Measurements from ENCODE around the gene HDAC9.

Gene HDAC9

DNA sequence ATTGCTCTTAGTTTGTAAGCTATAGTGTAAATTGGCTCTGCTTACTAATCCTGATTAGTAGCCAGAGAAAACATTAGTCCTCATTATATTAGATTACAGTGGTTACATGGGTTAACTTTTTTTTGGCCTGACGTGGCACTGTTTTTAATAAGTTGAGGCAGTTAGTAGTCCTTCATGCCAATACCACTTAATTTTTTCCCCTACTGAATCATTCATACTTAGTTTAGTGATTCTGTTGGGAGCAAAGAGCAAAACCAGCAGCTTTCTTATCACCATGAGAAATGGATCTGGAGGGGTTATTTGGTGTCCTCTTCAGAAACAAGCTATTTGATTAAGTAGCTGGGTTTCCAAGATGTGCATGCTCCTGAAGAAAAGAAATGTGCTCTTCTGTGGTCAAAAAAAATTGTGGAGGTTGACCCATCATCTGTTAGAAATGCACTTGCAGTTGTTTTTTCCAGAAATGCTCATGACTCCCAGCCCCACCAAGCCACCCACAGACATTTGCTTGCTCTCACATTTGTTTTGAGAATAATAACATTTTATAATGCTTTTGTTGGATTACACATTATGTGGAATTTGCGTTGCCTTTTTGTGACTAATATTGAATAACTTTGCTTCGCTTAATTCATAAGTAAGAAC is 258.5 kb downstream of the HDAC9 start:
- Histone ChIP-seq H2AFZ (ENCODE audit: low read depth, low read length) (no peak overlapping the region), H3K9me3 (ENCODE audit: insufficient read depth, low read length) (no peaks in the 10 kb centered on the region), H3K9ac (ENCODE audit: low read length) (no peak overlapping the region), H3K36me3 (replicated peaks; ENCODE audit: low read depth, low read length) (no peaks in the 10 kb centered on the region), H4K20me1 (ENCODE audit: insufficient read depth, low read length) (no peaks in the 10 kb centered on the region), H3K27me3 (ENCODE audit: low read depth, low read length) (no peaks in the 10 kb centered on the region), H3K4me2 (ENCODE audit: low read length) (no peak overlapping the region), H3K27ac (ENCODE audit: low read length) (no peak overlapping the region), H3K4me3 (ENCODE audit: low read length) (no peak overlapping the region), H3K4me1 (ENCODE audit: low read length) (no peaks in the 10 kb centered on the region), H3K79me2 (ENCODE audit: low read length) (no peaks in the 10 kb centered on the region)
- TF ChIP-seq, protein P1, sequence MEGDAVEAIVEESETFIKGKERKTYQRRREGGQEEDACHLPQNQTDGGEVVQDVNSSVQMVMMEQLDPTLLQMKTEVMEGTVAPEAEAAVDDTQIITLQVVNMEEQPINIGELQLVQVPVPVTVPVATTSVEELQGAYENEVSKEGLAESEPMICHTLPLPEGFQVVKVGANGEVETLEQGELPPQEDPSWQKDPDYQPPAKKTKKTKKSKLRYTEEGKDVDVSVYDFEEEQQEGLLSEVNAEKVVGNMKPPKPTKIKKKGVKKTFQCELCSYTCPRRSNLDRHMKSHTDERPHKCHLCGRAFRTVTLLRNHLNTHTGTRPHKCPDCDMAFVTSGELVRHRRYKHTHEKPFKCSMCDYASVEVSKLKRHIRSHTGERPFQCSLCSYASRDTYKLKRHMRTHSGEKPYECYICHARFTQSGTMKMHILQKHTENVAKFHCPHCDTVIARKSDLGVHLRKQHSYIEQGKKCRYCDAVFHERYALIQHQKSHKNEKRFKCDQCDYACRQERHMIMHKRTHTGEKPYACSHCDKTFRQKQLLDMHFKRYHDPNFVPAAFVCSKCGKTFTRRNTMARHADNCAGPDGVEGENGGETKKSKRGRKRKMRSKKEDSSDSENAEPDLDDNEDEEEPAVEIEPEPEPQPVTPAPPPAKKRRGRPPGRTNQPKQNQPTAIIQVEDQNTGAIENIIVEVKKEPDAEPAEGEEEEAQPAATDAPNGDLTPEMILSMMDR (IDR thresholded peaks at IDR 0.05; ENCODE audit: low read depth, low read length), result no peak
- TF ChIP-seq EZH2phosphoT487 (IDR thresholded peaks at IDR 0.05; ENCODE audit: low read depth), result no peak

DNA sequence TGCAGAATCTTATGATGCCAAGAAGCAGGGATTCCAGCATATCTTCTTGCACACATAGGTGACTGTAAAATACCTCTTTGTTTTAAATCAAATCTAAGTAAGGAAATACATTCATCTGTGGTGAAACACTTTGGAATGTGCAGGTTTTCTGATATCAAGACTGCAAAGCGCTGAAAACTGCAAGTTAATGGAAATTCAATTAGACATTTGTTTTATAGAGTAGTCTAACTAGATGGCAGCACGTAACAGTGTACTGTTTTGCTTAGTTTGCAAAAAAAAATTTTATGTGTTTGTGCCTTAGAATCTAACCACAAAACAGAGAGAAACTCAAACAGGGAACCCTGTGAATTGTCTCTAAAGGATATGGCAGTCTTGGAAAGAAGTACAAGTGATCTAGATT is 259.2 kb downstream of the HDAC9 start:
- Histone ChIP-seq H3K4me2 (ENCODE audit: low read length) (no peak overlapping the region), H3K36me3 (replicated peaks; ENCODE audit: low read depth, low read length) (no peaks in the 10 kb centered on the region), H3K4me1 (ENCODE audit: low read length) (no peaks in the 10 kb centered on the region), H3K9ac (ENCODE audit: low read length) (no peak overlapping the region), H3K79me2 (ENCODE audit: low read length) (no peaks in the 10 kb centered on the region), H4K20me1 (ENCODE audit: insufficient read depth, low read length) (no peaks in the 10 kb centered on the region), H3K27ac (ENCODE audit: low read length) (no peak overlapping the region), H3K9me3 (ENCODE audit: insufficient read depth, low read length) (no peaks in the 10 kb centered on the region), H2AFZ (ENCODE audit: low read depth, low read length) (no peak overlapping the region), H3K4me3 (ENCODE audit: low read length) (no peak overlapping the region), H3K27me3 (ENCODE audit: low read depth, low read length) (no peaks in the 10 kb centered on the region)
- TF ChIP-seq, protein P1 (IDR thresholded peaks at IDR 0.05; ENCODE audit: low read depth, low read length), result no peak
- TF ChIP-seq EZH2phosphoT487 (IDR thresholded peaks at IDR 0.05; ENCODE audit: low read depth), result no peak

DNA sequence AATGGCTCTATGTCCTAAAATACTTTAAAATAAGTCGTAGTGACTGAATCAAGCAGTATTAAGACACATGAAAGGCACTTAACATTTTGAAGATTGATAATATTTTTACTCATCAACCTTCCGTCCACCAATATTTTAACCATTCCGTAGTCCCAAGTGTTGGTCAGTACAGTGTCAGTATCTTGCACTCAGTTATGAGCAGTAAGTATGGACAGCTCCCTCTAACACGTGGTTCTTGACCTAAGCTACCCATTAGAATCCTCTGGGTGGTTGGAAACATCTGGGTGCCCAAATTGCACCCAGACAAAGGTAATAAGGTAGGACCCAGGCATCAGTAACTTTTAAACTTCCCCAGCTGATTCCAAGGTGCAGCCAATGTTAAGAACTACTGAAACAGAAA is 260.2 kb downstream of the HDAC9 start:
- Histone ChIP-seq H3K36me3 (replicated peaks; ENCODE audit: low read depth, low read length) (no peaks in the 10 kb centered on the region), H3K79me2 (ENCODE audit: low read length) (no peaks in the 10 kb centered on the region), H3K4me3 (ENCODE audit: low read length) (no peak overlapping the region), H3K27me3 (ENCODE audit: low read depth, low read length) (no peaks in the 10 kb centered on the region), H3K27ac (ENCODE audit: low read length) (no peak overlapping the region), H3K9ac (ENCODE audit: low read length) (no peak overlapping the region), H3K9me3 (ENCODE audit: insufficient read depth, low read length) (no peaks in the 10 kb centered on the region), H3K4me2 (ENCODE audit: low read length) (no peak overlapping the region), H3K4me1 (ENCODE audit: low read length) (no peaks in the 10 kb centered on the region), H4K20me1 (ENCODE audit: insufficient read depth, low read length) (no peaks in the 10 kb centered on the region), H2AFZ (ENCODE audit: low read depth, low read length) (no peak overlapping the region)
- TF ChIP-seq, protein P1 (IDR thresholded peaks at IDR 0.05; ENCODE audit: low read depth, low read length), result no peak
- TF ChIP-seq EZH2phosphoT487 (IDR thresholded peaks at IDR 0.05; ENCODE audit: low read depth), result no peak

DNA sequence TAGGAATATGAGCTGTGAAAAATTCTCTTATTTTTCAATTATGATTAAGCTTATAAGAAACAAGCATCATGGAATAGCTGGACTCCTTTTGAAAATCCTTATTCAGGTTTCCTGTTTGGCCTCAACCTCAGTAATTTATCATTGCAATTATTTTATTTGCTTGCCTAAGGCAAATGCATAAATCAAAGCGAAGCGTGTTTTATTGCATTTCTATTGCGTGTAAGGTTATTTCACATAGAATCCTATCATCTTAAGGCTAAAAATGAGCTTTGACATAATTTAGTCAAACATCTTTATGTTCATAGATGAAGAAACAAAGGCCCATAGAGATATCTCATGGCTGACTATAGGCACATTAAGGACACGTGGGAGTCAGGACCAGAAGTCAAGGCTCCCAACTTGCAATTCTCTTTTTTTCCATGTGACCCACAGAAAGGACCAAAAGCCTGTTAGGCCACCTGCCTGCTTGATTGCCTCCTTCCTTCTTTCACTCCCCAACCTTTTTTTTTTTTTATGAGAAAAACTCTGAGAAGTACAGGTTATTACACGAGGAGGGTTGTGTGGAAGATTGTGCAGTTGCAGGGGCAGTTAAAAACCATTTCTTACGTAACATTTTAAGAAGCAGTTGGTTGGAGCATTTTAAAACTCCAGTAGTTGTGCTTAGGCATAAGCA is 261.0 kb downstream of the HDAC9 start:
- H3K9me3 ChIP-seq (ENCODE audit: insufficient read depth, low read length), result no peaks in the 10 kb centered on the region
- no peaks in the 10 kb centered on the region for H3K27me3 ChIP-seq (ENCODE audit: low read depth, low read length)
- H4K20me1 ChIP-seq (ENCODE audit: insufficient read depth, low read length), result no peaks in the 10 kb centered on the region
- H3K79me2 ChIP-seq (ENCODE audit: low read length), result no peaks in the 10 kb centered on the region
- no peaks in the 10 kb centered on the region for H3K36me3 ChIP-seq (replicated peaks; ENCODE audit: low read depth, low read length)
- no peaks in the 10 kb centered on the region for H3K4me1 ChIP-seq (ENCODE audit: low read length)
- H3K4me3 ChIP-seq (ENCODE audit: low read length), result no peak overlapping the region
- H3K4me2 ChIP-seq (ENCODE audit: low read length), result no peak overlapping the region
- TF ChIP-seq EZH2phosphoT487 (IDR thresholded peaks at IDR 0.05; ENCODE audit: low read depth), result no peak
- TF ChIP-seq, protein P1 (IDR thresholded peaks at IDR 0.05; ENCODE audit: low read depth, low read length), result no peak
- H2AFZ ChIP-seq (ENCODE audit: low read depth, low read length), result no peak overlapping the region
- no peak overlapping the region for H3K27ac ChIP-seq (ENCODE audit: low read length)
- H3K9ac ChIP-seq (ENCODE audit: low read length), result no peak overlapping the region

All from OCI-LY3 (cell line).